BLaER1 treated with 17β-estradiol and CSF1 and Interleukin-3, amounts not matched to agents 10 nM and 100 nM (cell line): Measurements from ENCODE around the gene SLC41A3.

Experiments
- H3K27ac ChIP-seq, 11 experiments: shearing (Covaris generic); formaldehyde crosslinking; 2 replicates each; pipeline ENCODE4 v1.8.1; 2022
- H3K27me3 ChIP-seq, 11 experiments: shearing (Covaris generic); formaldehyde crosslinking; 2 replicates each; pipeline ENCODE4 v1.8.1; 2022
- H3K36me3 ChIP-seq, 11 experiments: shearing (Covaris generic); formaldehyde crosslinking; 2 replicates each; pipeline ENCODE4 v1.8.1; 2022
- H3K4me1 ChIP-seq, 10 experiments: shearing (Covaris generic); formaldehyde crosslinking; 2 replicates each; pipeline ENCODE4 v1.8.1; 2022
- H3K4me2 ChIP-seq, 11 experiments: shearing (Covaris generic); formaldehyde crosslinking; 2 replicates each; pipeline ENCODE4 v1.8.1; 2022
- H3K4me3 ChIP-seq, 10 experiments: shearing (Covaris generic); formaldehyde crosslinking; 2 replicates each; pipeline ENCODE4 v1.8.1; 2022
- H3K9ac ChIP-seq, 11 experiments: shearing (Covaris generic); formaldehyde crosslinking; 2 replicates each; pipeline ENCODE4 v1.8.1; 2022
- H3K9me3 ChIP-seq, 11 experiments: shearing (Covaris generic); formaldehyde crosslinking; replicated peaks in 1 of 11; 2 replicates each; pipeline ENCODE4 v1.8.1; 2022
- H4K20me1 ChIP-seq, 11 experiments: shearing (Covaris generic); formaldehyde crosslinking; 2 replicates each; pipeline ENCODE4 v1.8.1; 2022
- Cebpa-rat ChIP-seq, 11 experiments: shearing (Covaris generic); IDR thresholded peaks; 2 replicates each; pipeline ENCODE4 v1.8.1; 2022

The SLC41A3 gene

GRCh38 chr3:126121632-126122031 lies 37.7 kb upstream of the SLC41A3 start:
- H3K4me2 ChIP-seq: no peak overlapping the region
- H3K27ac ChIP-seq: no peak overlapping the region
- no peak for TF ChIP-seq Cebpa-rat (IDR thresholded peaks at IDR 0.05)
- no peaks in the 10 kb centered on the region for H3K9me3 ChIP-seq
- no peaks in the 10 kb centered on the region for H3K27me3 ChIP-seq
- H3K4me3 ChIP-seq: no peak overlapping the region
- no peaks in the 10 kb centered on the region for H3K36me3 ChIP-seq
- no peaks in the 10 kb centered on the region for H3K4me1 ChIP-seq
- no peak overlapping the region for H3K9ac ChIP-seq
- H4K20me1 ChIP-seq: no peaks in the 10 kb centered on the region

- no peaks in the 10 kb centered on the region for H3K4me1 ChIP-seq
- no peaks in the 10 kb centered on the region for H3K9me3 ChIP-seq
- H4K20me1 ChIP-seq: no peaks in the 10 kb centered on the region
- H3K27me3 ChIP-seq: no peaks in the 10 kb centered on the region
- H3K36me3 ChIP-seq: no peaks in the 10 kb centered on the region
- no peak for TF ChIP-seq Cebpa-rat (IDR thresholded peaks at IDR 0.05)
- no peak overlapping the region for H3K27ac ChIP-seq
- H3K4me2 ChIP-seq: no peak overlapping the region
- no peak overlapping the region for H3K9ac ChIP-seq
- no peak overlapping the region for H3K4me3 ChIP-seq
Observed at GRCh38 chr3:126121074-126121473, 37.1 kb upstream of the SLC41A3 start.

- H3K27ac ChIP-seq: no peak overlapping the region
- H3K36me3 ChIP-seq: no peaks in the 10 kb centered on the region
- no peak for TF ChIP-seq Cebpa-rat (IDR thresholded peaks at IDR 0.05)
- no peak overlapping the region for H3K4me2 ChIP-seq
- H3K9me3 ChIP-seq: no peaks in the 10 kb centered on the region
- H4K20me1 ChIP-seq: no peaks in the 10 kb centered on the region
- no peak overlapping the region for H3K4me3 ChIP-seq
- H3K4me1 ChIP-seq: no peaks in the 10 kb centered on the region
- H3K27me3 ChIP-seq: no peaks in the 10 kb centered on the region
- H3K9ac ChIP-seq: no peak overlapping the region
Observed at GRCh38 chr3:126119976-126120375, 36.1 kb upstream of the SLC41A3 start.

- Histone ChIP-seq H3K9me3 (no peaks in the 10 kb centered on the region), H3K4me3 (no peak overlapping the region), H3K36me3 (no peaks in the 10 kb centered on the region), H3K4me1 (no peaks in the 10 kb centered on the region), H4K20me1 (no peaks in the 10 kb centered on the region), H3K4me2 (no peak overlapping the region), H3K9ac (no peak overlapping the region), H3K27me3 (no peaks in the 10 kb centered on the region), H3K27ac (no peak overlapping the region)
- TF ChIP-seq Cebpa-rat (IDR thresholded peaks at IDR 0.05): no peak
Observed at GRCh38 chr3:126119008-126119675, 35.2 kb upstream of the SLC41A3 start.

- TF ChIP-seq Cebpa-rat (IDR thresholded peaks at IDR 0.05): no peak
Observed at GRCh38 chr3:126118591-126118990, 34.7 kb upstream of the SLC41A3 start.

GRCh38 chr3:126117786-126118185 lies 33.9 kb upstream of the SLC41A3 start:
- Histone ChIP-seq H3K27me3 (no peaks in the 10 kb centered on the region), H3K4me3 (no peak overlapping the region), H3K9ac (no peak overlapping the region), H3K36me3 (no peaks in the 10 kb centered on the region), H3K9me3 (no peaks in the 10 kb centered on the region), H4K20me1 (no peaks in the 10 kb centered on the region), H3K27ac (no peak overlapping the region), H3K4me1 (no peaks in the 10 kb centered on the region), H3K4me2 (no peak overlapping the region)
- TF ChIP-seq Cebpa-rat (IDR thresholded peaks at IDR 0.05): no peak

More at GRCh38 chr3:126118591-126118990, 34.7 kb upstream of the SLC41A3 start:
- Histone ChIP-seq H3K4me2 (no peak overlapping the region), H3K27me3 (no peaks in the 10 kb centered on the region), H3K36me3 (no peaks in the 10 kb centered on the region), H3K9ac (no peak overlapping the region), H3K4me3 (no peak overlapping the region), H3K27ac (no peak overlapping the region), H3K9me3 (no peaks in the 10 kb centered on the region), H4K20me1 (no peaks in the 10 kb centered on the region), H3K4me1 (no peaks in the 10 kb centered on the region)

GRCh38 chr3:126117212-126117611 lies 33.3 kb upstream of the SLC41A3 start:
- no peaks in the 10 kb centered on the region for H3K27me3 ChIP-seq
- no peaks in the 10 kb centered on the region for H3K36me3 ChIP-seq
- H3K9me3 ChIP-seq: no peaks in the 10 kb centered on the region
- H3K4me2 ChIP-seq: no peak overlapping the region
- H4K20me1 ChIP-seq: no peaks in the 10 kb centered on the region
- no peaks in the 10 kb centered on the region for H3K4me1 ChIP-seq
- H3K4me3 ChIP-seq: no peak overlapping the region
- TF ChIP-seq Cebpa-rat (IDR thresholded peaks at IDR 0.05): no peak
- H3K9ac ChIP-seq: no peak overlapping the region
- no peak overlapping the region for H3K27ac ChIP-seq

GRCh38 chr3:126116526-126116925 lies 32.6 kb upstream of the SLC41A3 start:
- TF ChIP-seq Cebpa-rat (IDR thresholded peaks at IDR 0.05): no peak
- no peak overlapping the region for H3K27ac ChIP-seq
- no peaks in the 10 kb centered on the region for H3K9me3 ChIP-seq
- H3K36me3 ChIP-seq: no peaks in the 10 kb centered on the region
- H3K4me3 ChIP-seq: no peak overlapping the region
- H3K4me2 ChIP-seq: no peak overlapping the region
- no peaks in the 10 kb centered on the region for H3K4me1 ChIP-seq
- H3K9ac ChIP-seq: no peak overlapping the region
- H4K20me1 ChIP-seq: no peaks in the 10 kb centered on the region
- no peaks in the 10 kb centered on the region for H3K27me3 ChIP-seq

- Histone ChIP-seq H3K27ac (no peak overlapping the region), H3K36me3 (no peaks in the 10 kb centered on the region), H3K4me3 (no peak overlapping the region), H3K4me2 (no peak overlapping the region), H3K9me3 (no peaks in the 10 kb centered on the region), H4K20me1 (no peaks in the 10 kb centered on the region), H3K9ac (no peak overlapping the region), H3K27me3 (no peaks in the 10 kb centered on the region), H3K4me1 (no peaks in the 10 kb centered on the region)
- TF ChIP-seq Cebpa-rat (IDR thresholded peaks at IDR 0.05): no peak
Observed at GRCh38 chr3:126114443-126115386, 30.8 kb upstream of the SLC41A3 start.
